Left kidney (tissue), 2 donors: ENCODE data around the gene GRID2. TPM values are rescaled to one million over a fixed set of nuclear protein-coding genes. Genes with fewer than 3 reads are reported as not detected.
A peak's percentile ranks its signal among the peaks of the same experiment; 100 is the strongest.
"Not testable (repeated sequence)": the region's sequence is repeated elsewhere in the genome, so short reads cannot be mapped to it uniquely, and the experiment has no call there.

ENCODE experiments used
- DNase-seq: peaks from one replicate; pipeline ENCODE4 v3.0.0-alpha.2; 2013
- polyA plus RNA-seq: library from polyadenylated mRNA; unstranded; fragments of 120-200 nt; gene quantifications from one replicate; pipeline ENCODE4 v1.2.1, GENCODE V29; 2013; ENCODE audit not compliant: insufficient read length

GRID2 gene
- polyA plus RNA-seq, 1 donor, result 5.6 TPM

- DNase-seq, result peak; percentile 52
Measured at GRCh38 chr4:92305148-92305877, 1.5 kb downstream of the GRID2 start.

DNA sequence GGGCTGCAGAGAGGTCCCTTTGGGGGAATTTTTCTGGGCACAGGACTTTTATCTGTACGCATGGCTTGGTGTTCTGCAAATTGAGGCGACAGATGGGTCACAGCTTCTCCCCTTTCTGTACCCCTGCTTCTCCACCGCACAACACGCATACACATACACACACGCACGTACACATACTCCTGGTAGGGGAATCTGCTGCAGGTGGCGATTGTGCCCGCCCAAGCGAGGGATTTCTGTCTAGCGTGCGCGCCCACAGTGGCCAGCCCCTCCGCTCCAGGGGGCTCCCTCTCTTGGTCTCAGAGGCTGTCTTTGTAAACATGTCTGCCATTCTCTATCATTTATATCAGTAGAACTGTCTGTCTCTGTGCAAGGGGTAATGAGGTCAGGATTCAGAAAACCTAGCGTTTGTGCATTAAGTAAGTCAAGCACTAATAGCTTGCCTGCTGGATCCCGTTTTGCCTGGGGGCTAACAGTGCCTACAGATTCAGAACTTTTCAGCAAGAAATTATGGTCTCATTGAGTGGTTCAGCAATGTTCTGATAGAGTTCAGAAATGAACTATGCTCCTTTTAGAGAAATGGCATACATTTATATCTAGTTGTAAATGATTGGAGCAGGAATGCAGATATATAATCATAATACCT lies 2.2 kb downstream of the GRID2 start:
- peak; percentile 21 for DNase-seq

GRCh38 chr4:92307181-92307580 lies 3.4 kb downstream of the GRID2 start:
- DNase-seq, result no peak

DNA sequence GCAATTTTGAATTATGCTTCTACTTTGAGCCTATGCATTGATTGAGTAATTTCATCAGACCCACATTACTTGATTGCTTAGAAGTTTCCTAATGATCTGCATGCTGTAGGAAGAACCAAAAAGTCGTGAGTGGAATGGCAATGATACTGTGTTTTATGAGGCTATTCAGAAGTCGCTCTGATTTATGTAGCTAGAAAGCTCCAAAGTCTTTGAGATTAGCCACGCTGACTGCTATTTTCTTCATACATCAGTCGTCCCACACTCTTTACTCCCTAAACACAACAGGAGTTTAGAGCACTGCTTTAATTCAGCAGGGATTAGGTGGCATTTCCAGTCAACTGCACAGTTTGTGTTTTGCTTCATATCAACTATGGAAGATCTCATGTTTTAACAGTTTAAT lies 4.1 kb downstream of the GRID2 start:
- peak; percentile 10 for DNase-seq

DNA sequence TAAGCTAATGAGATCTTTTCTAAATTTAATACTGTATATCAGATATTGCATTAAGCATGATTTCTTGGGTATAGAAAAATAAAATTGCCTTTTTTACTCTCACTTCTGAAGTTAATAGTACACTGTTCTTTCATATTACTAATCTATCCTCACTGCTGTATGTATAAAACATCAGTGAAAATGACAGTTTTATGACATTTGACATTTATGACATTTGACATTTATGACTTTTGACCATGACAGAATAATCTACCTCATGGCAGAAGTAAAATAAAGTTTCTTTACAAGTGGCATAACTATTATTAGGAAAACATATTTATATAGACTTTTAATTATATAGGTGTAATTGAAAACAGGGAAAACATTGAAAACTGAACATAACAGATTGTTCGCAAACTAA lies 13.3 kb downstream of the GRID2 start:
- no peak for DNase-seq

DNA sequence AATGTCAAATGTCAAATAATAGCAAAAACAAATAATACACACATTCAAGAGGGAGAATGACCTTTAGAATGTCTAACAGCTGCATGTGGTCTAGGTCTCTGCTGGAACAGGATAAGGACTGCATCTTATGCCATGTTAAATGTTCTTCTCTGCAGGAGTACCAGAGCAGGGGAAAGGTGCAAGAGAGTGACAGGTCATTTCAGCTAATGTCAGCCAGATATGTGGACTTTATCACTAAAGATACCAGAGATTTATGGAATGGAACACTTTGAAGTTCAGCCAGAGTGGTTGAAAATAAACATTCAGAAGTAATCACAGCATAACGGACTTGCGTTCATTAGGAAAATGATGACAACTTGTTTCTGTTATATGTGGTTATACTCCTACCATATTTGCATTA lies 24.3 kb downstream of the GRID2 start:
- DNase-seq, result no peak

GRCh38 chr4:92333016-92333415 lies 29.2 kb downstream of the GRID2 start:
- DNase-seq, result no peak

DNA sequence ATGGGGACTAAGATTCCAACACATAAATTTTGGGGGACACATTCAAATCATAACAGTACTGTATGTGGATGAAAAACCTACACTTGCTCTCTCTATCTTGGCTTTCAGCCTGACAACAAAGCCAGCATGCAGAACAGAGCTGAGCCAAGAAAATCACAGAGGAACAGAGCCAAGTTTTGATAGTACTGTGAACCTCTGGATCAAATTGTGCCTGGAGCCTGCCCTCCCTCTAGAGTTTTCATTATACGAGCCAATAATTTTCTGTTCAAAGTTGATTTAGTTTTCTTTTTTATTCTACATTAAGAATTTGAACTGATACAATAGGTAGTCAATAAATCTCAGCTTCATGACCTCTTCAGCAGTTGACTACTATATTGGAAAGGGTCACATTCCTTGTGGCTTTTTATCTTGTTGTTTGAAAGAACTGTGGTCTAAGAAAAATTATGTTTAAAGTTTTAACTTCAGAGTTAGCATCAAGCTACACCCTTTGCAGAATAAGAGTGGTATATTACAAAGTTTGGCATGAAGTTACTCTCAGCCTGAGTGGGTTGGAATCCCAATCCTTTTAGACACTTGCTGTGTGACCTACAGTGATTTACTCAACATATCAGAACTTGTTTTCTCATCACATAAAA lies 31.1 kb downstream of the GRID2 start:
- DNase-seq, result peak; percentile 1

DNA sequence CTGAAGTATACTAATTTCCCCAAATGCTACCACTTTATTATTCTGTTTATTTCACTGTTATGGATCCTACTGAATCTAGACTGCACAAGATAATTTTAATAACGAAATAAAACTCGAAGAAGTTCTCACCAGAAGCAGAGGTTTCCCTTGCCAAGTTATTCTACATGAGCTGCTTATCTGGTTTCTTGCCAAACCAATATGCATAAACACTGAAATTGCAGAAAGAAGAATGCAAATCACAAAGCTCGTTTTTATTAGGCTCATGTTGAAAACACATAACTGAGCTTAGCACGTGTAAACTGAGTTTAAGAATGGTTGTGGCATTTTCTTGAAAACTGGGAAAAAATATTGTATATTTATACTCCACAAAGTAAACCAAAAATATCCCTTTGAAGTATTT lies 35.9 kb downstream of the GRID2 start:
- DNase-seq, result no peak

GRCh38 chr4:92344216-92344615 lies 40.5 kb downstream of the GRID2 start:
- no peak for DNase-seq

DNA sequence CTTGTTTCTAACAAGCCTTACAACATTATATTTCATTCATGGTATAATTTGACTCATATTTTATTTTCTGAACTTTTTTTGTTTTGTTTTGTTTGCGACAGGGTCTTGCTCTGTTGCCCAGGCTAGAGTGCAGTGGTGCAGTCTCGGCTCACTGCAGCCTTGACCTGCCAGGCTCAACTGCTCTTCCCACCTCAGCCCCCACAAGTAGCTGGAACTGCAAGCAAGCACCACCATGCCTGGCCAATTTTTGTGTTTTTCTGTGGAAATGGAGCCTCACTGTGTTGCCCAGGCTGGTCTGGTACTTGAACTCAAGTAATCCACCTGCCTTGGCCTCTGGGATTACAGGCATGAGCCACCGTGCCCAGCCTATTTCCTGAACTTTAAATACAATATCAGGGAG lies 42.5 kb downstream of the GRID2 start:
- no peak for DNase-seq

- no peak for DNase-seq
Measured at GRCh38 chr4:92357966-92358365, 54.2 kb downstream of the GRID2 start.

DNA sequence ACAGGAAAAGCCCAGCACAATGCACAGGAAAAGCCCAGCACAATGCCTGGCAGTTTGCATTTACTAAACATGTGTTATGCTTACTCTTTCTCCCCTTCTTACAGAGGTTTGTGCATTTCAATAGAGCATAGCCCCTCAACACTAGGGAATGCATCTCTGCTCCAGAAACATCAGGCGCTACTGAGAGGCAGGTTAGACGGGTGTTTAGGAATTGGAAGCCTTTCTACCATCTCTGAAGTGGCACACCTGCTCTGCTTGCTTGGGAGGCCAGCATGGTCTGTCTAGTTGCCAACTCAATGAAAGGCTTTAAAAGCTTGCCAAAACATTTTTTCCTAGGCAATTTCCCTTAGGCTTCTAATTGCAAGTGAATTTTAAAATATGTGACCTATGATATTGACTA lies 55.7 kb downstream of the GRID2 start:
- no peak for DNase-seq

- DNase-seq, result no peak
Measured at GRCh38 chr4:92362028-92362427, 58.3 kb downstream of the GRID2 start.

GRCh38 chr4:92368653-92369052 lies 64.9 kb downstream of the GRID2 start:
- DNase-seq, result peak; percentile 22

DNA sequence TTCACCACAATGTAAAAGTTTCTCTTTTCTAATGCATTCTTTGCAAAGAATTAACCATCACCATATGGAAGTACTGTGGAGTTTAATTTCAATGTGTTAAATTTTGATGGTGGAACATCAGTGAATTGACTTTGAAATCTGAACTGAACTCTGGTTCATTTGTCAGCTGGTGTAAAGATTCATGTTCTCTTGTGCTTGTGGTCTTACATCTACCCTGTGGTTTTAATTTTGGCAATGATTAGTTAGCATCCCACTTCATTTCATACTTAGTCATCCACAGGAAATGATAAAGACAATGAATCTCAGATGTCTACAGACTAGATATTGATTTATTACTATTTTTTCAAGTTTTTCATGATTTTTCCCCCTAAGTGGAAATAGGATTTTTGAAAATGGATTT lies 77.8 kb downstream of the GRID2 start:
- DNase-seq, result no peak

DNA sequence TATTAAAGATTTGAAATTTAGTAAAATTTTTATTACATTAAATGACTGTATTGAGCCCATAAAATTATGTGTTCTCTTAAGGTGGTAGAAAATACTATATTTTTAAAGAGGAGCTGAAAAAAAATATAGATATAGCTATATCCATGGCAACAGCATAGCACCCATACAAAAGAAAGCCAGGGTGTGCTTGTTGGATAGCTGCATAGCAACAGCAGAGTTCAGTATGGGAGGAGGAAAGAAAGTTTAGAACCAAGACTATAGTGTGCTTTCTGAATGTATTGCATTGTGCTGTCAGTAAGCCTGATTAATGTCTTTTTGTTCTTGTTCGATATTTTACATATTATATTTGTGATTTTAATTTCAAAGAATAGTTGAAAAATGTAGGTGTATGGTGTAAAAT lies 78.4 kb downstream of the GRID2 start:
- DNase-seq, result no peak

- DNase-seq, result peak; percentile 30
Measured at GRCh38 chr4:92387459-92388069, 83.8 kb downstream of the GRID2 start.

DNA sequence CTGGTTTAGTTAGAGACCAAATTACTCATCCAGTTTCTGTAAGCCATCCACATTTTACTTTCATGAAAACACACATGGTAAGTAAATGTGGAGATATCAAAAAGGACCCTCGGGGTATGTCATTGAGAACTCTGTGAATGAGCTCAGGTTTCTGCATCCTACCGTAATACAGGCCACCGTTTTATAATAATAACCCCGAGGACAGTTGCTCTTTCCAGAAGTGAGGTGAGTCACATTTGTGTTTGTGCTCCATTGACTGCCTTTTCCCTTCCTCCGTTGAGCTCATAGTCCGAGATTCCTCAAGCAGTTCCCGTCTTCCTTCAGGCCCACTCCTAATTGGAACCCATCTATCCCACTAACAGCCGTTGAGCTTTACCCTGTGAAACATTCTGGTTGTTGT lies 95.3 kb downstream of the GRID2 start:
- DNase-seq, result no peak

GRCh38 chr4:92403525-92403924 lies 99.8 kb downstream of the GRID2 start:
- not testable (repeated sequence) for DNase-seq

- no peak for DNase-seq
Measured at GRCh38 chr4:92406488-92406887, 102.7 kb downstream of the GRID2 start.

GRCh38 chr4:92421920-92422319 lies 118.2 kb downstream of the GRID2 start:
- no peak for DNase-seq

- no peak for DNase-seq
Measured at GRCh38 chr4:92433272-92433758, 129.5 kb downstream of the GRID2 start.
